ENCODE data around the gene ROCK2. TPM values are rescaled to one million over a fixed set of nuclear protein-coding genes. Genes with fewer than 3 reads are reported as not detected.

Gene ROCK2
- total and polyA plus RNA-seq, 9 of the 15 experiments (the other 6 are each of a cell fraction or from before 2014, with no cell fraction given): 4.9 to 30.6 (median 14.3) TPM

GRCh38 chr2:11213090-11213638, 131.3 kb downstream of the ROCK2 start (continued):
- TF ChIP-seq ZFPM2 (CRISPR knock-in tag; IDR thresholded peaks at IDR 0.05) (no peak), ZNF12 (CRISPR knock-in tag; IDR thresholded peaks at IDR 0.05) (no peak), BMI1 (IDR thresholded peaks at IDR 0.05; ENCODE audit: low read length) (no peak), SRSF9 (IDR thresholded peaks at IDR 0.05; ENCODE audit: borderline replicate concordance, low read depth, low read length) (no peak)

- Histone ChIP-seq H3K4me3 (no peak overlapping the region), H4K20me1 (replicated peaks; ENCODE audit: control insufficient read depth, insufficient read depth, low read length) (no peaks in the 10 kb centered on the region), H3K9ac (ENCODE audit: insufficient read depth in 1 of 2, low read depth in 2 of 2, low read length in 2 of 2) (no peak overlapping the region), H3K9me3 (replicated peaks; ENCODE audit: control insufficient read depth, insufficient read depth, low read depth, low read length) (no peaks in the 10 kb centered on the region), H3K4me1 (replicated peaks in 1 of 2; ENCODE audit: control insufficient read depth in 2 of 2, insufficient read depth in 2 of 2, low read length in 2 of 2) (no peaks in the 10 kb centered on the region), H3K36me3 (ENCODE audit: control insufficient read depth, insufficient read depth, low read length) (peaks cover 63% of the 10 kb centered on the region; the same call in 2 of the 3 replicates), H3K79me2 (ENCODE audit: control insufficient read depth, insufficient read depth, low read length) (no peaks in the 10 kb centered on the region), H3K9me1 (ENCODE audit: control insufficient read depth, insufficient read depth, low read length) (no peaks in the 10 kb centered on the region), H3K4me2 (ENCODE audit: insufficient read depth, low read length) (no peak overlapping the region), H3K27me3 (ENCODE audit: control insufficient read depth in 2 of 2, insufficient read depth in 2 of 2, low read length in 2 of 2) (no peaks in the 10 kb centered on the region), H2AFZ (ENCODE audit: low read depth, low read length) (no peak overlapping the region), H3K27ac (ENCODE audit: extremely low read depth, low read depth, low read length) (no peak overlapping the region)
- ATAC-seq (no peak), FAIRE-seq (no peak), DNase-seq (ENCODE audit: extremely low read depth in 1 of 4, low spot score in 3 of 4) (no peak)
- BruUV-seq (replicated peaks): no TSS peak
- ChIA-PET POLR2A (no interaction called here), CTCF (ENCODE audit: low intra/inter-chr PET ratio) (interaction anchor here (0.6 kb wide), 1 partner anchor 130 kb away, joined by 3 read pairs; no protein-coding TSS in a partner anchor)
- in situ Hi-C loops (cut with MboI) (no loop called here), intact Hi-C loops (cut with micrococcal nuclease) (no loop called here)
- no peak for TF ChIP-seq FIP1L1 (IDR thresholded peaks at IDR 0.05; ENCODE audit: low read depth, low read length, poor library complexity, severe bottlenecking)
- TF ChIP-seq RBM39 (optimal IDR thresholded peaks at IDR 0.05; ENCODE audit: low read depth, low read length): no peak
- TF ChIP-seq ZNF780A (CRISPR knock-in tag; IDR thresholded peaks at IDR 0.05): no peak
Observed at GRCh38 chr2:11212645-11213044, 131.8 kb downstream of the ROCK2 start.
